Mucosa of rectum (tissue), 2 donors: Measurements from ENCODE around the gene ANTXR1.

Experiments used
- H3K27ac ChIP-seq, 2 donors: one replicate each; pipeline ENCODE4 v1.7.0; 2013; ENCODE audit warnings: inconsistent platforms in 2 of 2, low read depth in 2 of 2, low read length in 2 of 2
- H3K27me3 ChIP-seq, 2 donors: one replicate each; pipeline ENCODE4 v1.7.0; 2013; ENCODE audit warnings: low read length in 2 of 2; ENCODE audit not compliant: control insufficient read depth in 2 of 2, insufficient read depth in 2 of 2
- H3K36me3 ChIP-seq, 2 donors: one replicate each; pipeline ENCODE4 v1.7.0; 2013; ENCODE audit warnings: low read length in 2 of 2; ENCODE audit not compliant: control insufficient read depth in 2 of 2, insufficient read depth in 2 of 2
- H3K4me1 ChIP-seq, 2 donors: one replicate each; pipeline ENCODE4 v1.7.0; 2013; ENCODE audit warnings: low read length in 2 of 2, mild to moderate bottlenecking in 1 of 2; ENCODE audit not compliant: control insufficient read depth in 2 of 2, insufficient read depth in 2 of 2
- H3K4me3 ChIP-seq, 2 donors: one replicate each; pipeline ENCODE4 v1.7.0; 2013; ENCODE audit warnings: low read length in 2 of 2
- H3K9ac ChIP-seq, 2 donors: one replicate each; pipeline ENCODE4 v1.7.0; 2013; ENCODE audit warnings: low read length in 2 of 2, low read depth in 1 of 2, mild to moderate bottlenecking in 1 of 2
- H3K9me3 ChIP-seq, 2 donors: one replicate each; pipeline ENCODE4 v1.7.0; 2013; ENCODE audit warnings: low read length in 2 of 2; ENCODE audit not compliant: control insufficient read depth in 2 of 2
- donor health status: healthy.
- donor health status: Normal muscosa, but diverticular disease.

Gene ANTXR1

DNA sequence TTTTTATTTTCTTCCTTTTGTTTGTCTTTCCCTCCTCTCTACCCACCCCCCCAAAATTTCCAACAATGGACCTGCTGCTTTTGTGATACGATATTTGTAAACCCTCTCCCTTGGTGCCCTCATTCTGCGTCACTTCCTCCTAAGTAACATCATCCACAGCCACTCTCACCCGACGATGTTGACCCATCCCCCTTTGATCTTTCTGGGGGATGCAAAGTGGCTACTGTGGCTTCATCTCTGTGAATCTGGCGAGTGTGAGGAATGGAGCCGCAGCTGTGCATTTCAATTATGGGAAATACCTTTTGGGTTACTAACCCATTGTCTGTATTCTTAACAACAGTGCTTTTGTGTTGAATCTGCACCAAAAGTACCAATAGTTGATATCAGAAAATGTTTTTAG is 19.4 kb downstream of the ANTXR1 start:
- Histone ChIP-seq H3K27ac (no peak overlapping the region), H3K9ac (no peak overlapping the region), H3K36me3 (no peaks in the 10 kb centered on the region), H3K4me3 (no peak overlapping the region), H3K9me3 (no peaks in the 10 kb centered on the region), H3K27me3 (no peaks in the 10 kb centered on the region), H3K4me1 (no peaks in the 10 kb centered on the region)

- Histone ChIP-seq H3K27me3 (no peaks in the 10 kb centered on the region), H3K36me3 (no peaks in the 10 kb centered on the region), H3K4me1 (no peaks in the 10 kb centered on the region), H3K27ac (no peak overlapping the region), H3K4me3 (no peak overlapping the region), H3K9me3 (no peaks in the 10 kb centered on the region), H3K9ac (no peak overlapping the region)
Measured at GRCh38 chr2:69033461-69034095, 20.6 kb downstream of the ANTXR1 start.

- H3K27ac ChIP-seq, result no peak overlapping the region
Measured at GRCh38 chr2:69034122-69034521, 21.1 kb downstream of the ANTXR1 start.

DNA sequence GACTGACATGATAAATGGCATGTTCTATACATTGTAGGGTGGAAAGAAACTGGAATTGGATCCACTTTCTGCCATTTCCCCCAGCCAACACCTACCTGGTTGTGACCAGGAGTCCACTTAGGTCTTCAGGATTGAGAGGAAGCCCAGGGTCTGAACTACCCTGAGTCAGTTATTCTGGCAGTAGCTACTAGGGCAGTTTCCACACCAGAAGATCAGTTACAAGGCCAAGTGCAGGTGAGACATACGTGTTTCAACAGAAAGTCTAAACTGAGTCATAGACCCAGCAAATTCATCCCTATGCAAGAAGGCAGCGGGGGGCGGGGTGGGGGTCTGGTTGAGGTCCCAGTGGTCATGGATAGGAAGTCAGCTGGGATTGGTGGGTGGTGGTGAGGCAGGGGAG is 21.9 kb downstream of the ANTXR1 start:
- Histone ChIP-seq H3K27me3 (no peaks in the 10 kb centered on the region), H3K27ac (no peak overlapping the region), H3K9ac (no peak overlapping the region), H3K4me1 (no peaks in the 10 kb centered on the region), H3K36me3 (no peaks in the 10 kb centered on the region), H3K4me3 (no peak overlapping the region), H3K9me3 (no peaks in the 10 kb centered on the region)

More at GRCh38 chr2:69034122-69034521, 21.1 kb downstream of the ANTXR1 start:
- H3K27me3 ChIP-seq, result no peaks in the 10 kb centered on the region
- H3K9me3 ChIP-seq, result no peaks in the 10 kb centered on the region
- H3K4me1 ChIP-seq, result no peaks in the 10 kb centered on the region
- no peaks in the 10 kb centered on the region for H3K36me3 ChIP-seq
- no peak overlapping the region for H3K4me3 ChIP-seq
- H3K9ac ChIP-seq, result no peak overlapping the region

DNA sequence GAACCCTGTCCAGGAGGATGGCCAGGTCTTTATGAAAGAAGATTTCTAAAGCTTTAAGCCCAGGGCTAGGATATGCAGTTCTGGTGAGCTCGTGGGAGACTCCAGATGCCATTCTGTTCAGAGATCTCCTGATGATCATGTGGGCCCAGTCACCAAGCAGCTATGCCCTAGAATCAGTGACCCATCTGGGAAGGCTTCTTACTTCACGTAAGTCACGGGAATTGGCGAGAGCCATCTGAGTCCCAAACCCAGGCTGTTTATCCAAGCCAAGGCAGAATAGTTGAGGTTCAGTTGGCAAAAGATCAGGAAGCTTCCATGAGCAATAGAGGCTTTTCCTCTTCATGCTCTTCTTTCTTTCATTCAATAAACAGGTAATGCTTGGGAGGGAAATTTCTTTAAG is 23.9 kb downstream of the ANTXR1 start:
- Histone ChIP-seq H3K4me3 (no peak overlapping the region), H3K4me1 (no peaks in the 10 kb centered on the region), H3K27ac (no peak overlapping the region), H3K9me3 (no peaks in the 10 kb centered on the region), H3K9ac (no peak overlapping the region), H3K36me3 (no peaks in the 10 kb centered on the region), H3K27me3 (no peaks in the 10 kb centered on the region)

- H3K4me3 ChIP-seq, result no peak overlapping the region
- no peaks in the 10 kb centered on the region for H3K36me3 ChIP-seq
- no peaks in the 10 kb centered on the region for H3K4me1 ChIP-seq
- H3K27me3 ChIP-seq, result no peaks in the 10 kb centered on the region
- no peaks in the 10 kb centered on the region for H3K9me3 ChIP-seq
- H3K9ac ChIP-seq, result no peak overlapping the region
- H3K27ac ChIP-seq, result no peak overlapping the region
Measured at GRCh38 chr2:69041214-69041613, 28.2 kb downstream of the ANTXR1 start.

GRCh38 chr2:69043736-69044400 is 30.9 kb downstream of the ANTXR1 start:
- Histone ChIP-seq H3K27ac (no peak overlapping the region), H3K4me1 (no peaks in the 10 kb centered on the region), H3K27me3 (no peaks in the 10 kb centered on the region), H3K36me3 (no peaks in the 10 kb centered on the region), H3K9me3 (no peaks in the 10 kb centered on the region), H3K4me3 (no peak overlapping the region), H3K9ac (no peak overlapping the region)

GRCh38 chr2:69046221-69046662 is 33.3 kb downstream of the ANTXR1 start:
- Histone ChIP-seq H3K4me1 (no peaks in the 10 kb centered on the region), H3K27me3 (no peaks in the 10 kb centered on the region), H3K27ac (no peak overlapping the region), H3K9me3 (no peaks in the 10 kb centered on the region), H3K4me3 (no peak overlapping the region), H3K36me3 (no peaks in the 10 kb centered on the region), H3K9ac (no peak overlapping the region)

- Histone ChIP-seq H3K4me1 (no peaks in the 10 kb centered on the region), H3K36me3 (no peaks in the 10 kb centered on the region), H3K4me3 (no peak overlapping the region), H3K27ac (no peak overlapping the region), H3K9me3 (no peaks in the 10 kb centered on the region), H3K9ac (no peak overlapping the region), H3K27me3 (no peaks in the 10 kb centered on the region)
Measured at GRCh38 chr2:69047625-69048145, 34.7 kb downstream of the ANTXR1 start.

DNA sequence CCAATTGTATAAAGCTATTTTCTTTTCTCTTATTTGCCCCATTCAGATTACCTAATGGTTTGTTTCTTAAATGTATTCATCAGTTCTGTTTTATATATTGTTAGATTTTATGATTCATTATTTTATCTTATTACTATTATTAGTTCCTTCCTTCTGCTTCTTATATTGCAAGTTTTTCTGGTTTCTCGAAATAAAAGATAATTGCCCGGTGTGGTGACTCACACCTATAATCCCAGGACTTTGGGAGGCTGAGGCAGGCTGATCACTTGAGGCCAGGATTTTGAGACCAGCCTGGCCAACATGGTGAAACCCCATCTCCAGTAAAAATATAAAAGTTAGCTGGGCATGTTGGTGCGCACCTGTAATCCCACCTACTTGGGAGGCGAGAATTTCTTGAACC is 37.8 kb downstream of the ANTXR1 start:
- no peak overlapping the region for H3K27ac ChIP-seq
- peaks cover 0 to 4% of the 10 kb centered on the region in 2 donors for H3K27me3 ChIP-seq
- no peaks in the 10 kb centered on the region for H3K4me1 ChIP-seq
- H3K36me3 ChIP-seq, result no peaks in the 10 kb centered on the region
- no peak overlapping the region for H3K4me3 ChIP-seq
- H3K9ac ChIP-seq, result no peak overlapping the region
- no peaks in the 10 kb centered on the region for H3K9me3 ChIP-seq
